ENCODE data around the gene ASB3. TPM values are rescaled to one million over a fixed set of nuclear protein-coding genes. Genes with fewer than 3 reads are reported as not detected.
"Not testable (repeated sequence)": the region's sequence is repeated elsewhere in the genome, so short reads cannot be mapped to it uniquely, and the experiment has no call there.

Gene ASB3, protein sequence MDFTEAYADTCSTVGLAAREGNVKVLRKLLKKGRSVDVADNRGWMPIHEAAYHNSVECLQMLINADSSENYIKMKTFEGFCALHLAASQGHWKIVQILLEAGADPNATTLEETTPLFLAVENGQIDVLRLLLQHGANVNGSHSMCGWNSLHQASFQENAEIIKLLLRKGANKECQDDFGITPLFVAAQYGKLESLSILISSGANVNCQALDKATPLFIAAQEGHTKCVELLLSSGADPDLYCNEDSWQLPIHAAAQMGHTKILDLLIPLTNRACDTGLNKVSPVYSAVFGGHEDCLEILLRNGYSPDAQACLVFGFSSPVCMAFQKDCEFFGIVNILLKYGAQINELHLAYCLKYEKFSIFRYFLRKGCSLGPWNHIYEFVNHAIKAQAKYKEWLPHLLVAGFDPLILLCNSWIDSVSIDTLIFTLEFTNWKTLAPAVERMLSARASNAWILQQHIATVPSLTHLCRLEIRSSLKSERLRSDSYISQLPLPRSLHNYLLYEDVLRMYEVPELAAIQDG
- 10 to 100 TPM; 30.5 to 33.5 (median 31.6) TPM for polyA plus RNA-seq (ENCODE audit: insufficient read length in 4 of 4)

DNA sequence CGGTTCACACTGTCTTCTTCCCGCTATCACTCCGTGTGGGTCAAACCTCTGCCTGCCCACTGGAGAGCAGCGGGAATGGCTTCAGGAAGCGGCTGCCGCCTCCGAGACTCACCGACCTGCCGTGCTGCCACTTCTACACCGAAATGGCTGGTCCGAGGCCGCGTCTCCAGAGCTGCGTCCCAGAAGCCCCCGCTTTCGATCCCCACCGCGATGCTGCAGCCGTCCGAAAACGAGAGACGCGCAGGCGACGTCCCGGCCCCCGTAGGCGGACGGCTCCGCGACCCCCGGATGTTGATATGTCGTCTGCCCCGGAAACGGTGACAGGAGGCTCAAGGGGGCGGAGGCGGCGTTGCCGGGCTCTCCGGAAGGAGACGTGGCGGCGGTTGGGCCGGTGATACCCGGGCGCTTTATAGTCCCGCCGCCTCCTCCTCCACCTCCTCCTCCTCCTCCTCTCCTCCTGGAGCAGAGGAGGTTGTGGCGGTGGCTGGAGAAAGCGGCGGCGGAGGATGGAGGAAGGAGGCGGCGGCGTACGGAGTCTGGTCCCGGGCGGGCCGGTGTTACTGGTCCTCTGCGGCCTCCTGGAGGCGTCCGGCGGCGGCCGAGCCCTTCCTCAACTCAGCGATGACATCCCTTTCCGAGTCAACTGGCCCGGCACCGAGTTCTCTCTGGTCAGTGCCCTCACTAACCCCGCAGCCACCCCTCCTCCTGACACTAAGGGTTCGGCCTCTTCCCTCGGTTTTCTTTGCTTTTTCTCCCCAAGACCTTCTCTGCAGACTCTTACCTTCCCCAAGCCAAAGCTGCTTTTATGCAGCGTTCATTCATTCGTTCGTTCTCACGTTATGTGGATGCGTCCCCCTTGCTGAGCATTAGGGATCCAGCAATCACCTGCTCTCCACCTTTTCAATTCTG, at the start of gene ASB3, which contains the start of gene ERLEC1:
ASB3 (minus strand) TSS at position 249 of the 909 bp plus-strand sequence. CDS start 21,381 bp downstream, outside the sequence.
ERLEC1 (plus strand) TSS at position 340 of the 909 bp plus-strand sequence; CDS start at position 507, 167 bp downstream.
- peak; percentile 78 to 86 (median 82) for DNase-seq (ENCODE audit: low read depth in 4 of 4, low spot score in 3 of 4)

DNA sequence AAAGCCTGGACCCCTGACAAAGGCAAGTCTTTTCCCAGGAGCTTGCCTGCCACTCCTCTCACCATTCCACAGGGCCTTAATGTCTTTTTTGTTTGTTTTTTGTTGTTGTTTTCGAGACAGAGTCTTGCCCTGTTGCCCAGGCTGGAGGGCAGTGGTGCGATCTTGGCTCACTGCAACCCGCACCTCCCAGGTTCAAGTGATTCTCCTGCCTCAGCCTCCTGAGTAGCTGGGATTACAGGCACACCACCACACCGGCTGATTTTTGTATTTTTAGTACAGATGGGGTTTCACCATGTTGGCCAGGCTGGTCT, 43.2 kb upstream of the ASB3 start:
- not testable (repeated sequence) for DNase-seq (ENCODE audit: low read depth in 4 of 4, low spot score in 3 of 4)

DNA sequence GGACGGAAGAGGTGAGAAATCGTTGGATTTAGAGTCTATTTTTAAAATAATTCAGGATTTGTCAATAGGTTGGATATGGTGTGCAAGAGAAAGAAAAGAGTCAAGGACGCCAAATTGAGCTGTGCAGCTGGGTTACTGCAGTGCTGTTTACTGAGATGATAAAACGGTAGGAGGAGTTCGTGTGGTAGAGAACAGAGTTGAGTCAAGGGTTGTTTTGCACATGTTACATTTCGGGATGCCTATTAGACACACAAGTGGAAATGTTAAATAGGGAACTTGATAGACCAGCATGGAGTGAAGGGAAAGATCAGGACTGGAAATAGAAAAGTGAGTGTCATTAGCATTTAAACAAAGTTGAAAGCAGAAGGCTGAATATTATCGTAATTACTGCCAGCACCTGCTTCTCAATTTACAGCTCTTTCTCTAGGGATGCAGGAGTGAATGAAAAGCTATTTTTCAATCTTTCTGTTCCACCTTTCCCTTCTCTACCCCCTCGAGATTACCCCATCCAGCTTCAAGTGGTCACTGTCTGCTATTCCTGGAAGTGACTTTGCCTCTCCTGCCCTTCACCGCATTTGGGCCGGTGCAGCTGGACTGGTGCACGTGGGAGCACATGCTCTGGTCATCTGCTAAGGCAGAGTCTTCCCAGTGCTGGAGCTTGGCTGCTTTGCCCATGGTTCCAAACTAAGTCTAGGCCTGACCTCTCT, 42.7 kb upstream of the ASB3 start:
- DNase-seq (ENCODE audit: low read depth in 4 of 4, low spot score in 3 of 4): no peak

DNA sequence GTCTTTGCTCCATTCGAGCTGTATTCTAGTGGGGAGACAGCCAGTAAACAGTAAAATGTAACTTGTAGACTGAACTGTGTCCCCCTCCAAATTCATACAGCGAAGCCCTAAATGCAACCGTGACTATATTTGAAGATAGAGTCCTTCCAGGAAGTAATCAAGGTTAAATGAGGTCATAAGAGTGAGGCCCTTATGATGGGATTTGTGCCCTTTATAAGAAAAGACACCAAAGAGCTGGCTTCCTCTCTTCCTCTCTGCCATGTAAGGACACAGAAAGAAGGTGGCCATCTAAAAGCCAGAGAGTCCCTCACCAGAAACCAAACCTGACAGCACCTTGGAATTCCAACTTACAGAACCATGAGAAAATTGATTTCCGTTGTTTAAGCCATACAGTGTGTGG, 41.6 kb upstream of the ASB3 start:
- DNase-seq (ENCODE audit: low read depth in 4 of 4, low spot score in 3 of 4): no peak

DNA sequence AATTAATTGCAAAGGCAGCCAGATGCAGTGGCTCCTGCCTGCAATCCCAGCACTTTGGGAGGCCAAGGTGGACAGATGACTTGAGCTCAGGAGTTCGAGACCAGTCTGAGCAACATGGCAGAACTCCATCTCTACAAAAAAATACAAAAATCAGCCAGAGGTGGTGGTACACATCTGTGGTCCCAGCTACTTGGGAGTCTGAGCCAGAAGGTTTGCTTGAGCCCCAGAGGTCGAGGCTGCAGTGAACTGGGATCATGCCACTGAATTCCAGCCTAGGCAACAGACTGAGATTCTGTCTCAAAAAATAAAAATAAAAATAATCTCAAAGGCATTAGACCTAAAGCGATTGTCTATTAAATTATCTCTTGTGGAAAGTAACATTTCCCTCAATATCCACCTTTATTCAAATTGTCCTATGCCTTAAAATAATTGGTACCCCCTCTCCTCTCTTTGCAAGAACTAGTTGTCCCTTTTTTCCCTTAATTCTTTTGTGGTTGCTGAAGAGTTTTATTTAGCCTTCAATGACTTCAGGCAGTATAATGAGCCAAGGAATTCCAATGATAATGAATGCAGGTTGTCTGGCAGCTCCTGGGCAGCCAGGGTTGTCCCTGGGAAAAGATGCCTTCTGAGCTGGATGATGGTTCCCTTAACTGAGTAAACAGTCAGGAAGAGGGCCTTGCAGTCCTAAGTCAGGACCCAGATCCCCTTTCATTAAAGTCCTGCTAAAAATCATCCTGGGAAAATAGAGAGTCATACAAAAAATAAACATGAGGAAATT, 40.8 kb upstream of the ASB3 start:
- DNase-seq (ENCODE audit: low read depth in 4 of 4, low spot score in 3 of 4): no peak

DNA sequence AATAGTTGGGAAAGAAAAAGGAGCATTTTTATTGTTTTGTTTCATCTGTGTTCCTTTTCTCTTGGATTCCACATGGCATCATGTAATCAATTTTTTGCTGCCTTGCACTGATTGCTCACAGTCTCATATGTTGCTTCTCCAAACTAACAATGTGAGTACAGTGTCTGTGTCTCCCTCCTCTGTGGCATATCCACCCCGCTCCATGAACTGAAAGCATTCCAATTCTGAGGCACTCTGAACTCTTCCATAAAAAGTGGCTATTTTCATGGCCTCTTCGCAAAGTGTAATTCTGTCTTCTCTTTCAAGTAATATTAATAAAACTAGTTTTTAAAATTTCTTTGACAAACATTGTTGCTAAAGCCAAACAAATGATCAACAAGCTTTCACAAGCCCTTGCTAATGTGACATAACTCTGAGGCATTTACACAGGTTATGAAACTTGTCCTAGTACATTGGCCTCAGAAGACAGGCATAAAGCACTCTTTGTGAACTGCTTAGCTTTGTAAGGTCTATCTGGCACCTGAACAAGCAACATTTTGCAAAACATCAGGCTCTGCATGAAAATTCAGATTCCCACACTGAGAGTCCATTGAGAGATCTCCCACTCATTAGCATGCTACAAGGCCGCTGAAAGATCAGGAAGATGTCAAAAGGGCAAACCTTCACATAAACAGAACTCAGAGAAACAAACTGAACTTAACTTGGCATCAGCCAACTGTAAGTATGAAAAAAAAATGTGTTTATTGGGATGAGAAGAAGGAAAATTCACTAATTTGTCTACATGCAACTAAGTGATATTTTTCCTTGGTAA, 40.0 kb upstream of the ASB3 start:
- DNase-seq (ENCODE audit: low read depth in 4 of 4, low spot score in 3 of 4): no peak

DNA sequence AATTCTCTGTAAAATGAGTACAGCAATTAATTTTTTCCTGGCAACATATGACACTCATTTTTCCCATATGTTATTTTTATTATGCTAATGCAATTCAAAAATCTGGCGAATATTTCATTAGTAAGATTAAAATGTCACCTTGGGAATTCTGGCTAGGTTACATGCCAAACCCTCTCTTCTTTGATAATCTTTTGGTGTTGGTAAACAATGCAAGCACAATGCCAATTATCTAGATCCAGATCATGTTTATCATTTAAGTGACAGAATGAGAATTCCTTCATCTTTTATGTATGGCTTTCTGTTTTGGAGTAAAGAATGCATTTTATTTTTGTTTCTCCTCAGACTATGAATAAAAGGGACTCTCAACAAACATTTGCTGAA, 39.3 kb upstream of the ASB3 start:
- no peak for DNase-seq (ENCODE audit: low read depth in 4 of 4, low spot score in 3 of 4)

DNA sequence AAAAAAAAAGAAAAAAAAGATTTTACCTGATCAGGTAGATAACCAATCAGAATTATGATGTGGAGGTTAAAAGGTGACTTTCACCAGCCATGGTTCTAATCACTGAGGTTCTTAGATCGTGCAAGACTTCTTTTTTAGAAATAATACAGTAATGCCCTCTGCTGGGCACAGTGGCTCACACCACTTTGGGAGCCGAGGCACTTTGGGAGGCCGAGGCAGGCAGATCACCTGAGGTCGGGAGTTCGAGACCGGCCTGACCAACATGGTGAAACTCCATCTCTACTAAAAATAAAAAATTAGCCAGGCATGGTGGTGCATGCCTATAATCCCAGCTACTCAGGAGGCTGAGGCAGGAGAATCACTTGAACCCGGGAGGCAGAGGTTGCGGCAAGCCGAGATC, 36.9 kb upstream of the ASB3 start:
- DNase-seq (ENCODE audit: low read depth in 4 of 4, low spot score in 3 of 4): not testable (repeated sequence)

DNA sequence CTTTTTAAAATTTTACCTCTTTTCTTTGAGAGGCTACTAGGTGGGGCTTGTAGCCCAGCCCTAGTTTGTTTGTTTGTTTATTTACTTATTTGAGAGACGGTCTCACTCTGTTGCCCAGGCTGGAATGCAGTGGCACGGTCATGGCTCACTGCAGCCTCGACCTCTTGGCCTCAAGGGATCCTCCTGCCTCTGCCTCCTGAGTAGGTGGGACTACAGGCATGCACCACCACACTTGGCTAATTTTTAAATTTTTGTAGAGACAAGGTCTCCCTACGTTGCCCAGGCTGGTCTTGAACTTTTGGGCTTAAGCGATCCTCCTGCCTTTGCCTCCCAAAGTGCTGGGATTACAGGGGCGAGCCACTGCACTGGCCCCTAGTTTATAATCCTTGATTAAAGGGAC, 35.1 kb upstream of the ASB3 start:
- DNase-seq (ENCODE audit: low read depth in 4 of 4, low spot score in 3 of 4): no peak

DNA sequence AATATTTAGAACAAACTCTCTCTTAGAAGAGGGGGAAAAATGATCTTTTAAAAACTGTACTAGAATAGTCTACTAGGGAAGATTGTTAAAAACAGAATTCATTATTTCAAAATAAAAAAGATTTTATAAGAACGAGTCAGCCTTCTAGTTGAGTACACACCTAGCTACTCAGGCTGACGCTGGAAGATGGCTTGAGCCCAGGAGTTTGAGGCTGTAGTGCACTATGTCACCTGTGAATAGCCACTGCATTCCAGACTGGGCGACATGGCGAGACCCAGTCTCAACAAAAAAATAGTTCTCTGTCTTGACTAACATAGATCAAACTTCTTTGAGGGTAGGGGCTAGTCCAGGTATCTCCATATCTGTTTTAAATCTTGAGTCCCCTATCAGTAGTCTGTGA, 34.0 kb upstream of the ASB3 start:
- DNase-seq (ENCODE audit: low read depth in 4 of 4, low spot score in 3 of 4): no peak

DNA sequence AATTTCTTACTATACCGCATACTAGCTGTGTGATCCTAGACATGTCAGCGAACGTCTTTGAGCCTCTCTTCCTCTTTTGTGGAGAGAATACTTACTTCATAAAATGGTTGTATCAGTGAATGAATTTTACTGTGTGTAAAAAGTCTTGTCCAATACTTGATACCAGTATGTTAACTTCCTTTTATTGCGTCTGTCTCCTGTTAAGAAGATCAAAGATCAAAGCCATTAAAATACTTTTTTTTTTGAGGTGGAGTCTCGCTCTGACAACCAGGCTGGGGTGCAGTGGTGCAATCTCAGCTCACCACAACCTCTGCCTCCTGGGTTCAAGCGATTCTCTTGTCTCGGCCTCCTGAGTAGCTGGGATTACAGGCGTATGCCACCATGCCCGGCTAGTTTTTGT, 33.3 kb upstream of the ASB3 start:
- no peak for DNase-seq (ENCODE audit: low read depth in 4 of 4, low spot score in 3 of 4)

DNA sequence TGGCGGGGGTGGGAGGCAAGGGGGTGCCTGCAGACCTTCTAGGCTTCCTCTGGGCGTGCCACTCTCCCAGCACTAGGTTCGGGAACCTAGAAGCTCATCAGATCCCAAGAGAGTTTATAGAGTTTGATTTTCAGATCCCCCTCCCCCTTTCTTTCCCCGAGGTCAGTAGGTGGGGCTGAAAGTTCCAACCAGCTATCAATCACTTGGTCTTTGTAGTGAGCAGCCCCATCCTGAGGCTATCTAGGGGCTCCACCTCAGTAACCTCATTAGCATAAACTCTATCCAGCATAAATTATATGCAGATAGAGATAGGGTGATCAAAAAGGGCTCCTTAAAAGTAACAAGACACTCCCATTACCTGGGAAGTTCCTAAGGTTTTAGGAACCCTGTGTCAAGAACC, 32.9 kb upstream of the ASB3 start:
- DNase-seq (ENCODE audit: low read depth in 4 of 4, low spot score in 3 of 4): no peak

DNA sequence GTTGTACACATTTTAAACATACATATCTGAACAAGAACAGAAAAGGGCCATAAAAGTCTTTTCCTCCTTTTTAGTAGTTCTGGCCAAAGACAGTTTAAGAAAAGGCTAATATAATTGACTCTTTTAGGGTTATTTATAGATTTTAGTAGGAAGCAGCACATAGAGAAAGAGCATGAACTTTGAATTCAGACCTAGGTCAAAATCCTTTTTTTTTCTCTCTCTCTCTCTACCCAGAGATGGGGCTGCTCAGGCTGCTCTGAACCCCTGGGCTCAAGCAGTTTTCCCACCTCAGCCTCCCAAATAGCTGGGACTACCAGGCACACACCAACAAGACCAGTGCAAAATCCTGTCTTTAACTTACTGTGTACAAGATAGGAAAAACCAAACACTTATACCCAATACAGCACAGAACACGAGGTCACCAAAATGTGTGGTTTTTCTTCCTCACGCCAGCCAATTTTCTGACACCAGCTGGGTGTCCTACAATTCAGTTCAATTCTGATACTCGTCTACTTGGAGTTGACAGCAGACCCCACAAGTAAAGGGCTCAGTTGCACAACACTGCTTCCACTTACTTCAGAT, 32.2 kb upstream of the ASB3 start:
- DNase-seq (ENCODE audit: low read depth in 4 of 4, low spot score in 3 of 4): no peak

DNA sequence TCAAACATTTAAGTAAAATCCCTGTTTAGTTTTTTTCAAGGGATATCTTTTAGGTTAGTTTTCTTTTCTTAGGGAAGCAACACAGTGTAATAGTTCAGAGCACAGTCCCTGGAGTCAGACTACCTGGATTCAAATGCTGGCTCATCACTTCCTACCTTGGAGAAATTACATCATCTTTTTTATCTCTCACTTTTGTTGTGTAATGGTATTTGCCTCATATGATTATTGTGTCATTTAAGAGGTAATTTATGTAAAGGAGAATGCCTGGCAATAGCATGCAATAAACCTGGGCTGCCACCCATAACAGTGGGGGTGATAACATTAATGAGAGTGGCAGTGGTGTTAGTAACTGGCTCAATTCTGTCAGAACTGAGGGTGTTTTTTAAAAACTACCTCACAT, 26.4 kb upstream of the ASB3 start:
- no peak for DNase-seq (ENCODE audit: low read depth in 4 of 4, low spot score in 3 of 4)

DNA sequence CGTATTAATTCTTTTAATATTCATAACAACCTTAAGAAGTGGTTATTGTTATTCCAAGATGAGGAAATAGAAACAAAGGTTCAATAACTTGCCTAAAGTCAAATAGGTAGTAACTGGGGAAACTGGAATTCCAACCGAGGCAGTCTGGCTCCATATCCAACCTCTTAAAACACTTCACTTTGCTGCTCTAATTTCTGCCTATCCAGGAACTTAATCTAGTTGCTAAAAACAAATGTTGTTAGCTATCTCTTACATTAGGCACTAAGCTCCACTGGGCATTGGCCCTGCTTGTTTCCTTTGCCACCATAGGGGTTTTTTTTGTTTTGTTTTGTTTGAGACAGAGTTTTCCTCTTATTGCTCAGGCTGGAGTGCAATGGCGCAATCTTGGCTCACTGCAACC, 24.8 kb upstream of the ASB3 start:
- DNase-seq (ENCODE audit: low read depth in 4 of 4, low spot score in 3 of 4): no peak

DNA sequence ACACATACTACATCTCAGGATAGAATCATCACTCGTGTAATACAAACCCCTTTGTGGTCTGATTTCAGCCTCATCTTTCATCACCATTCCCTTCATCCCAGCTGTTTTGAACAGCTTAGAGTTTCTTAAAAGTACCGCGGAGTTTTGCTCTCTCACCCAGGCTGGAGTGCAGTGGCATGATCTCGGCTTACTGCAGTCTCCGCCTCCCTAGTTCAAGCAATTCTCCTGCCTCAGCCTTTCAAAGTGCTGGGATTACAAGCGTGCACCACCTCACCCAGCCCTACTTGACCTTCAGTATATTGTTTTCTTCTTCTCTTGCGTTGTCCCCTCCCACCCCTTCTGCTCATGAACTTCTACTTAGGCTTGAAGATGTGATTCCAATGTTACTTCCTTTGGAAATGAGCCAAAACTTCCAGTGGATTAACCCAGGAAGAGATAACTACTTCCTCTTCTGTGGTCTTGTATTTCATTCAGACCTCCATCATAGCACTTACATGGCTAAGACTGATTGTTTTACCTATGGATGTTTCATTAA, 15.9 kb upstream of the ASB3 start:
- no peak for DNase-seq (ENCODE audit: low read depth in 4 of 4, low spot score in 3 of 4)

DNA sequence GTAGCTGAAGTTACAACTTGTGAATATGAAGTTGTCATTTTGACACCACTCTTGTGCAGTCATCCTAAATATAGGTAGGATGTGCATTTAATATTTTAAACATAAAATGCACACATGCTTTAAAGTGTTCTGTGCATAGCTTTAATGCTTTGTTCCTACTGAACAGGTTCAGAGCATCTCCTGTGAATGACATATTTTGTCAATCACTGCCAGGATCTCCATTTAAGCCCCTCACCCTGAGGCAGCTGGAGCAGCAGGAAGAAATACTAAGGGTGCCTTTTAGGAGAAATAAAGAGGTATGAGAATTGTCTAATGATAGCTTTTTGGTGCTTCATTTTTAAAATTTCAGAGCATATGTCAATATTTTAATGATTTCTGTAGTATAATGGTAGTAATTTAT, 14.8 kb upstream of the ASB3 start:
- no peak for DNase-seq (ENCODE audit: low read depth in 4 of 4, low spot score in 3 of 4)

DNA sequence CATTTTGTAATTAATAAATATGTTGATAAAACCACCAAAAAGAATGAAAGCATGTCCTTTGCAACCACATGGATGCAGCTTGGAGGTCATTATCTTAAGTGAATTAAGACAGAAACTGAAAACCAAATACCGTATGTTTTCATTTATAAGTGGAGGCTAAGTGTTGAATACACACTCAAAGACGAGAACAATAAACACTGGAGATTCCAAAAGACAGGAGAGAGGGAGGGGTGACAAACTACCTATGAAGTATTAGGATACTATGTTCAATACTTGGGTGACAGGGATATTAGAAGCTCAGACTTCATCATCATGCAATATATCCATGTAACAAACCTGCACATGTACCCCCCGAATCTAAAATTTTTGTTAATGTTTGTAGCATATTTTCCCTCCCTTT, 7.1 kb upstream of the ASB3 start:
- DNase-seq (ENCODE audit: low read depth in 4 of 4, low spot score in 3 of 4): no peak

DNA sequence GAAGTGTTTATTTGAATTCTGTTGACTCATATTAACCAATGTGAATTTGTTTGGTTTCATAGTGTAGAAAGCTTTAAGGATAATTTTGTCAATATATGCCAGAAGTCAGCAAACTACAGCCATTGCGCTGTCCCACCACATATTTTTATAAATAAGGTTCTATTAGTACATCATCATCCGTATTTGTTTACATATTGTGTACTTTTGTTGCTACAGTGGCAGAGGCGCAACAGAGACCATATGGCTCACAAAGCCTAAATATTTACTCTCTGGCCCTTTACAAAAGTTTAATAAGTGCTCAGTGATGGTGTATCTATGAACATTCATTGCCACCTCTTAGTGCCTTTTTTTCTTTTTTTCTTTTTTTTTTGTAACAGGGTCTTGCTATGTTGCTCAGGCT, 6.5 kb upstream of the ASB3 start:
- DNase-seq (ENCODE audit: low read depth in 4 of 4, low spot score in 3 of 4): no peak
